Coronary artery (tissue), 2 donors: Measurements from ENCODE around the gene SLBP.

Experiments used
- DNase-seq: peaks from one replicate; pipeline ENCODE4 v3.0.0-alpha.2; 2017; ENCODE audit warnings: low spot score
- H3K27ac ChIP-seq, 2 donors: fragments of 200-600 bp; sonication (generic); one replicate each; pipeline ENCODE4 v1.5.1; 2016 to 2019
- H3K4me3 ChIP-seq: fragments of 200-600 bp; sonication (generic); 2 replicates; pipeline ENCODE4 v1.5.1; 2016; ENCODE audit warnings: mild to moderate bottlenecking, moderate library complexity
- CTCF ChIP-seq: fragments of 200-600 bp; sonication (generic); IDR thresholded peaks from one replicate; pipeline ENCODE4 v1.5.1; 2019; ENCODE audit warnings: antibody characterized with exemption

Gene SLBP

GRCh38 chr4:1663549-1663948, 48.6 kb downstream of the SLBP start:
- no peak overlapping the region for H3K4me3 ChIP-seq
- no peak overlapping the region for H3K27ac ChIP-seq
- TF ChIP-seq CTCF, result no peak
- no peak for DNase-seq

DNA sequence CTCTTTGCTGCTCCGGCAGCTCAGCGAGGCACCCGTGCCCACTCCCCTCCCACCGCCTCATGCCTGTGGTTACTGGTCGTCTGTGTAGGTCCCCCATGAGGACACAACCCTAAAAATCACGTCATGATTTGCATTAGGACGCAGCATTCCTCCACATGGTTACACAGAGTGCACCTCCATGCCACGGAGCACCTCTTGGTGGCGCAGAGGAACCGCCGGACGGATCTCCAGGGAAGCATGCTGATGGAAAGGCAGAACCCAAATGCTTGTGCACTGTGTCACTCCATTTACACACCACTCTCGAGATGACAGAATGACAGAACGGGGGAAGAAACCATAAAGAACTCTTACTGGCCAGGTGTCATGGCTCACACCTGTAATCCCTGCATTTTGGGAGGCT, 50.4 kb downstream of the SLBP start:
- Histone ChIP-seq H3K27ac (no peak overlapping the region), H3K4me3 (no peak overlapping the region)
- DNase-seq, result no peak
- TF ChIP-seq CTCF, result no peak

DNA sequence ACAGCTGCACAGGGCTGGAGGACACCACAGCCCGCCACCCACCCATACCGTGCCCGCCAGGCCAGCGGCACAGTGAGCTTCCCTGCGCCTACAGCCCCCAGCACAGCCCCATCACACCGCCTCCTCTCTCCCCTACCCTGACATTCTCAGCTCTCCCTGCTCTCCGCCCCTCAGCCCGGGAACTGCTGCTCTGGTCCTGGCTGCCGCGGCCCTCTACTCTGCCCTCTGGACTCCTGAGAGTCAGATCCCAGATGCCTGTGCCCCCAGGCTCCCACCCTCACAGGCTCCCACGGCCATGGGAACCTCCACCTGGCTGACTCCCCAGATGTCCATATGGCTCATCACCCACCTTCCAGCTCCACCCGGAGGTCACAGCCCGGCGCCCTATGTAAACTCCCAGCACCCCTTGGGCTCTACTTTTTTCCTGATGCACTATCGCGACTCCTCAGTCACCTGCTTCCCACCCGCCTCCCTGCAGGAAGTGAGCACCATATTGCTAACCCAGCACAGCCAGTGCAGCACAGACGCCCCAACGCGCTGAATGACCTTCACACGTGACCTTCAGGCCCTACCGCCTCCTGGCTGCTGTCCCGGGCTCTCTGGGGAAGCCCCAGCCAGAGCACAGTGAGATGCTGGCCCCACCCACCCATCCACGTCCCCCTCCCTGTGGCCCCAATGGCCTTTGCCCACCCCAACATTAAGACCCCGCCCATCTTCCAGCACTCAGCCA, 51.0 kb downstream of the SLBP start:
- TF ChIP-seq CTCF, result no peak
- no peak for DNase-seq
- Histone ChIP-seq H3K27ac (no peak overlapping the region), H3K4me3 (no peak overlapping the region)

GRCh38 chr4:1659104-1660043, 52.7 kb downstream of the SLBP start:
- TF ChIP-seq CTCF, result no peak

GRCh38 chr4:1658581-1658980, 53.5 kb downstream of the SLBP start:
- no peak overlapping the region for H3K27ac ChIP-seq
- no peak for DNase-seq
- H3K4me3 ChIP-seq, result no peak overlapping the region
- no peak for TF ChIP-seq CTCF

More at GRCh38 chr4:1659104-1660043, 52.7 kb downstream of the SLBP start:
- Histone ChIP-seq H3K4me3 (no peak overlapping the region), H3K27ac (no peak overlapping the region)
- no peak for DNase-seq

GRCh38 chr4:1658146-1658545, 54.0 kb downstream of the SLBP start:
- DNase-seq, result no peak
- no peak overlapping the region for H3K4me3 ChIP-seq
- H3K27ac ChIP-seq, result no peak overlapping the region
- no peak for TF ChIP-seq CTCF
